GM13976 (cell line): ENCODE results near the gene MORN1.

Source experiments
- DNase-seq: peaks from one replicate; pipeline ENCODE4 v3.0.0; 2012; ENCODE audit warnings: low spot score
- CTCF ChIP-seq: IDR thresholded peaks from 2 replicates; pipeline ENCODE4 v1.5.1; 2012; ENCODE audit warnings: borderline replicate concordance, mild to moderate bottlenecking; ENCODE audit not compliant: insufficient read depth; ENCODE audit errors: extremely low read depth, missing control alignments, control extremely low read depth
- in situ Hi-C: fragments of 300-500 bp; cut with MboI; formaldehyde crosslinking; loops from one replicate; pipeline ENCODE4 v1.12.0; 2022; ENCODE audit warnings: low sequenced_read_pairs, mixed read lengths, inconsistent platforms; ENCODE audit not compliant: unreplicated experiment

MORN1 gene

GRCh38 chr1:2283371-2283990 is 107.9 kb downstream of the MORN1 start:
- in situ Hi-C loops, result no loop called here
- no peak for DNase-seq
- no peak for TF ChIP-seq CTCF

GRCh38 chr1:2282556-2283270 is 108.6 kb downstream of the MORN1 start:
- DNase-seq, result no peak
- in situ Hi-C loops, result no loop called here
- TF ChIP-seq CTCF, result no peak

DNA sequence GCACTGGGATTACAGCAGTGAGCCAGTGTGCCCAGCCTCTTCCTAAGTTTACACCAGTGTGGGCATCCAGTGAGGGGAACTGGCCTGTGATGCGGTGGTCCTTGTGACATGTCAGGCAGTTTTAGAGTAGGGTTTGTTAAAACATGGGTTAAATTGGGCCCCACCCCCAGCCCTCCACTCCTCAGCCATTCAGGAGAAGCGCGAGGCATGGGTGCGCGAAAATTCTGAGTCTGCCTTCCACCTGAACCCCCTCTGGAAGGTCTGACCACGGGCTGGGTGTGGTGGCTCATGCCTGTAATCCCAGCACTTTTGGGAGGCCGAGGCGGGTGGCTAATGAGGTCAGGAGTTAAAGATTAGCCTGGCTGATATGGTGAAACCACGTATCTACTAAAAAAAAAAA is 111.5 kb downstream of the MORN1 start:
- no peak for TF ChIP-seq CTCF
- DNase-seq, result no peak
- in situ Hi-C loops, result no loop called here

- in situ Hi-C loops, result no loop called here
- no peak for DNase-seq
- no peak for TF ChIP-seq CTCF
Observed at GRCh38 chr1:2279210-2279639, 112.1 kb downstream of the MORN1 start.

- in situ Hi-C loops, result no loop called here
- no peak for DNase-seq
- TF ChIP-seq CTCF, result no peak
Observed at GRCh38 chr1:2278591-2279209, 112.7 kb downstream of the MORN1 start.

DNA sequence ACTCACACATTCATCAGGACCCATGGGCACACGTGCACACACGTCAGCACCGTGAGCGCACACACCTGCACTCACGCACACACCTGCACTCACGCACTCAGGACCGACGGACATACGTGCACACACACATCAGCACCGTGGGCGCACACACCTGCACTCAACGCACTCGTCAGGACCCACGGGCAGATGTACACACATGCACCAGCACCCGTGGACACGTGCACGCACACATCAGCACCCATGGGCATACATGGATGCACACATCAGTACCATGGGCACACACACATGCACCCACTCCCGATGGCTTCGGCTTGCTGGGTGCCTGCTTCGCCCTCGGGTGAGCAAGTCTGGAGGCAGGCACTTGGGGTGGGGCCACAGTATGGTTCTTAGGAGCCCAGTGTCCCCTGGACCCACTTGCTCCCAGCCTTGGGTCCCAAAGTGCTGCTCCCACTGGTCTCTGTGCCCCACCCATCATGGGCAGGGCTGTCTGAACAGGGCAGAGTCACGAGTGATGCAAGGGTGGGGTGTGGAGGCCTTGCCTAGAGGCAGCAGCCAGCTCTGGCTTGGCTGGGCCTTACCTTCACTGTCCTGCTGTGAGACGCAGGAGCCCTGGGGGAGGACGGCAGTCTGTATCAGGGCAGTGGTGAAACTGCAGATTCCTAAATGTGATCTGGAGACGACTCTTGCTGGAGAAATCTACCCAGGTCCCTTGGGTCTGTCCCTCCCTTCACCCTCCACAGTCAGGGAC is 113.4 kb downstream of the MORN1 start:
- no peak for DNase-seq
- no peak for TF ChIP-seq CTCF
- in situ Hi-C loops, result no loop called here
